Mesendoderm (in vitro differentiated cells): ENCODE data around the gene LMTK2.

ENCODE experiments used
- DNase-seq: peaks from one replicate; pipeline ENCODE4 v3.0.0; 2013
- H2AK5ac ChIP-seq: 2 replicates; pipeline ENCODE4 v1.6.1; 2013; ENCODE audit warnings: low read length, inconsistent platforms
- H2BK120ac ChIP-seq: 2 replicates; pipeline ENCODE4 v1.6.1; 2013; ENCODE audit warnings: low read depth, mild to moderate bottlenecking, low read length, moderate library complexity, mixed read lengths
- H2BK15ac ChIP-seq: replicated peaks from 2 replicates; pipeline ENCODE4 v1.6.1; 2013; ENCODE audit warnings: low read depth, mild to moderate bottlenecking, moderate library complexity
- H2BK5ac ChIP-seq: 2 replicates; pipeline ENCODE4 v1.6.1; 2013; ENCODE audit warnings: low read length, inconsistent platforms
- H3K18ac ChIP-seq: 2 replicates; pipeline ENCODE4 v1.6.1; 2013; ENCODE audit warnings: mild to moderate bottlenecking, low read length, mixed read lengths
- H3K23ac ChIP-seq: one replicate; pipeline ENCODE4 v1.6.1; 2013; ENCODE audit warnings: low read length
- H3K27ac ChIP-seq: 2 replicates; pipeline ENCODE4 v1.5.1; 2013; ENCODE audit warnings: low read depth, mild to moderate bottlenecking, inconsistent platforms, low read length, moderate library complexity
- H3K27me3 ChIP-seq: 2 replicates; pipeline ENCODE4 v1.6.1; 2013; ENCODE audit warnings: low read length, control low read depth, mild to moderate bottlenecking, inconsistent platforms; ENCODE audit not compliant: insufficient read depth, poor library complexity
- H3K36me3 ChIP-seq: 2 replicates; pipeline ENCODE4 v1.6.1; 2013; ENCODE audit warnings: low read length, inconsistent platforms; ENCODE audit not compliant: control insufficient read depth, insufficient read depth
- H3K4ac ChIP-seq: one replicate; pipeline ENCODE4 v1.6.1; 2013; ENCODE audit warnings: low read depth, mild to moderate bottlenecking, low read length, moderate library complexity
- H3K4me1 ChIP-seq: 2 replicates; pipeline ENCODE4 v1.6.1; 2013; ENCODE audit warnings: low read depth, low read length, inconsistent platforms; ENCODE audit not compliant: control insufficient read depth
- H3K4me2 ChIP-seq: 2 replicates; pipeline ENCODE4 v1.6.1; 2013; ENCODE audit warnings: low read length
- H3K4me3 ChIP-seq: 2 replicates; pipeline ENCODE4 v1.5.1; 2013; ENCODE audit warnings: mild to moderate bottlenecking, low read length
- H3K56ac ChIP-seq: one replicate; pipeline ENCODE4 v1.6.1; 2013; ENCODE audit warnings: low read length
- H3K79me1 ChIP-seq: 2 replicates; pipeline ENCODE4 v1.6.1; 2013; ENCODE audit warnings: low read length, inconsistent platforms
- H3K79me2 ChIP-seq: 2 replicates; pipeline ENCODE4 v1.6.1; 2013; ENCODE audit warnings: mild to moderate bottlenecking, low read length; ENCODE audit not compliant: control insufficient read depth, insufficient read depth
- H3K9ac ChIP-seq: 2 replicates; pipeline ENCODE4 v1.6.1; 2013; ENCODE audit warnings: low read length, inconsistent platforms
- H4K5ac ChIP-seq: one replicate; pipeline ENCODE4 v1.6.1; 2013; ENCODE audit warnings: low read length
- H4K8ac ChIP-seq: one replicate; pipeline ENCODE4 v1.6.1; 2013; ENCODE audit warnings: low read depth, mild to moderate bottlenecking, control low read depth, low read length, moderate library complexity
- WGBS: extraction: QIAGEN DNeasy Blood & Tissue Kit; methylation state at CpG from one replicate; pipeline ENCODE4 v1.1.7; 2013; ENCODE audit warnings: low lambda C conversion rate, missing lambda C conversion rate; ENCODE audit not compliant: insufficient coverage; ENCODE audit errors: extremely low coverage; 5-methylcytosine and 5-hydroxymethylcytosine counted together

LMTK2 gene

DNA sequence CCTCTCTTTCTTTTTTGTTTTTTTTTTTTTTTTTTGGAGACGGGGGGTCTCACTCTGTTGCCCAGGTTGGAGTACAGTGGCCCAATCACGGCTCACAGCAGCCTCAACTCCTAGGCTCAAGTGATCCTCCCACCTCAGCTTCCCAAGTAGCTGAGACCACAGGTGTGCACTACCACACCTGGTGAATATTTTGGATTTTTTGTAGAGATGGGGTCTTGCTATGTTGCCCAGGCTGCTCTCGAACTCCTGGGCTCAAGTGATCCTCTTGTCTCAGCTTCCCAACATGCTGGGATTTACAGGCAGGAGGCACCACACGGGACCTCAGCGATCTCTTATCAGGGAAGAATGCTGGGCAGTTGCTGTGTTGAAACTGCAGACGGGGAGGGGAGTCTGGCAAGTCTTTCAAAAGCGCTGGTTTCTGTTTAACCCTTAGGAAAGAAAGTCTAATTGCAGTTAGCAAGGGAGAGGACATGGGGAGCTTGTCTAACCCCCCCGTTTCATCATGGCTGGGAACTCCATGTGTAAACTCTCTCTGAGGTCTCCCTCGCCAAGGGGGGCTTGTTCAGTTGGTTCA, 39.6 kb upstream of the LMTK2 start:
- no CpG with 5 or more reads among the region's 9 CpGs for whole genome bisulfite sequencing
- Histone ChIP-seq H3K4ac (no peak overlapping the region), H3K4me1 (no peaks in the 10 kb centered on the region), H3K27me3 (no peaks in the 10 kb centered on the region), H3K79me2 (no peaks in the 10 kb centered on the region), H2BK5ac (no peak overlapping the region), H3K56ac (no peak overlapping the region), H2BK15ac (no peak overlapping the region), H3K9ac (no peak overlapping the region), H4K5ac (no peak overlapping the region), H3K23ac (no peak overlapping the region), H3K79me1 (no peaks in the 10 kb centered on the region), H3K18ac (no peak overlapping the region), H2AK5ac (no peak overlapping the region), H3K4me2 (no peak overlapping the region), H4K8ac (no peak overlapping the region), H2BK120ac (no peak overlapping the region), H3K36me3 (no peaks in the 10 kb centered on the region), H3K4me3 (no peak overlapping the region), H3K27ac (no peak overlapping the region)
- DNase-seq = peak; percentile 47

DNA sequence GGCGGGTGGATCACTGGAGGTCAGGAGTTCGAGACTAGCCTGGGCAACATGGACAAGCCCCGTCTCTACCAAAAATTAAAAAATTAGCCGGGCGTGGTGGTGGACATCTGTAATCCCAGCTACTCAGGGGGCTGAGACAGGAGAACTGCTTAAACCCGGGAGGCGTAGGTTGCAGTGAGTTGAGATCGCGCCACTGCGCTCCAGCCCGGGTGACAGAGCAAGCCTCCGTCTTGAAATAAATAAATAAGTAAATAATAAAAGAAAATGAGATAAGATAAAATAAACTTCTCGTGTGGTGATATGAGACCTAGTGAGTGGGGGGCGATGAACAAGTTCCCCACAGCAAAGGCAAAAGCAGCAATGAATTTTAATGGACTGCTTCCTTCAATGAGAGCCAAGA, 33.6 kb upstream of the LMTK2 start:
- Histone ChIP-seq H3K36me3 (no peaks in the 10 kb centered on the region), H3K9ac (no peak overlapping the region), H3K27me3 (no peaks in the 10 kb centered on the region), H3K27ac (no peak overlapping the region), H3K4me2 (no peak overlapping the region), H3K4ac (no peak overlapping the region), H3K4me3 (no peak overlapping the region), H3K79me2 (no peaks in the 10 kb centered on the region), H2AK5ac (no peak overlapping the region), H2BK15ac (no peak overlapping the region), H2BK5ac (no peak overlapping the region), H3K56ac (no peak overlapping the region), H3K18ac (no peak overlapping the region), H4K8ac (no peak overlapping the region), H3K79me1 (no peaks in the 10 kb centered on the region), H3K4me1 (no peaks in the 10 kb centered on the region), H3K23ac (no peak overlapping the region), H2BK120ac (no peak overlapping the region), H4K5ac (no peak overlapping the region)
- WGBS = no CpG with 5 or more reads among the region's 14 CpGs
- DNase-seq = no peak

DNA sequence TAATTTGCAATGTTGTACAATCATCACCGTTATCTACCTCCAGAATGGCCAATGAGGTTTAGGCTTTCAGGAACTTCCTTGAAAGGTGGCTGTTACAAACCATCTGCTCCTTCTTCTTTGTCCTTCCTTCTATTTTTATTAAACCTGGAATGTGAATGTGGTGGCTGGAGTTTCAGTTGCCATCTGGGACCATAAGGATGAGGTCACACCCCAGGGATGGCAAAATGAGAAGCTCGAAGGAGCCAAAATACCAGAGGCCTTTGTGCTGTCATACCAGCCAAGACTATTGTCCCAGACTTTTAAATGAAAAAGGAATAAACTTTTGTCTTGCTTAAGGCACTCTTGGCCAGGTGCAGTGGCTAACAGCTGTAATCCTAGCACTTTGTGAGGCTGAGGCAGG, 30.9 kb upstream of the LMTK2 start:
- DNase-seq = no peak
- Histone ChIP-seq H3K36me3 (no peaks in the 10 kb centered on the region), H4K5ac (no peak overlapping the region), H3K4ac (no peak overlapping the region), H4K8ac (no peak overlapping the region), H2BK120ac (no peak overlapping the region), H2AK5ac (no peak overlapping the region), H3K79me2 (no peaks in the 10 kb centered on the region), H3K56ac (no peak overlapping the region), H3K4me1 (peaks cover 4% of the 10 kb centered on the region), H3K4me3 (no peak overlapping the region), H3K23ac (no peak overlapping the region), H3K79me1 (no peaks in the 10 kb centered on the region), H3K18ac (no peak overlapping the region), H2BK5ac (no peak overlapping the region), H2BK15ac (no peak overlapping the region), H3K27ac (no peak overlapping the region), H3K4me2 (no peak overlapping the region), H3K27me3 (no peaks in the 10 kb centered on the region), H3K9ac (no peak overlapping the region)
- no CpG with 5 or more reads among the region's 2 CpGs for WGBS

DNA sequence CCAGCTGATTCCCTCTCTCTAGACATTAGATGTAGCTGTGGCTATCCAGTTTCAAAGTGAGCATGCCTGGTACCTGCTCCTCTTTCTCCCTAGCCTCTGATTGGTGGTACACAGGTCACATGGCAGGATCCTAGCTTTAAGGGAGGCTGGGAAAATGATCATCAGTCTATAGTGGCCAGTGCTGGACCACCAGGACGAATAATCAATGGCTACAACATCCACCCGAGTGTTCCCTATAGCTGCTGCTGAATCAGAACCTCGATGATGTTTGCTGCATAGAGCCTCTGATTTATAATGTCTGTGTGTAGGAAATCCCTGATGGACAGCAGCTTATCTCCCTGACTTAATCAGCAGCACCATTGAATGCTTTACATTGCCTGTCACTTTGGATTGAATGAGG, 28.9 kb upstream of the LMTK2 start:
- no peak overlapping the region for H2AK5ac ChIP-seq
- no peak overlapping the region for H2BK15ac ChIP-seq
- no peak overlapping the region for H3K4me3 ChIP-seq
- H3K79me1 ChIP-seq = no peaks in the 10 kb centered on the region
- no peak overlapping the region for H4K8ac ChIP-seq
- H3K27me3 ChIP-seq = no peaks in the 10 kb centered on the region
- H3K4me2 ChIP-seq = no peak overlapping the region
- H3K18ac ChIP-seq = no peak overlapping the region
- H3K56ac ChIP-seq = no peak overlapping the region
- peaks cover 4% of the 10 kb centered on the region for H3K4me1 ChIP-seq
- no peaks in the 10 kb centered on the region for H3K36me3 ChIP-seq
- H3K4ac ChIP-seq = no peak overlapping the region
- no CpG with 5 or more reads among the region's 3 CpGs for WGBS
- no peak for DNase-seq
- no peak overlapping the region for H3K9ac ChIP-seq
- no peak overlapping the region for H4K5ac ChIP-seq
- no peaks in the 10 kb centered on the region for H3K79me2 ChIP-seq
- H2BK120ac ChIP-seq = no peak overlapping the region
- H3K23ac ChIP-seq = no peak overlapping the region
- H3K27ac ChIP-seq = no peak overlapping the region
- H2BK5ac ChIP-seq = no peak overlapping the region

DNA sequence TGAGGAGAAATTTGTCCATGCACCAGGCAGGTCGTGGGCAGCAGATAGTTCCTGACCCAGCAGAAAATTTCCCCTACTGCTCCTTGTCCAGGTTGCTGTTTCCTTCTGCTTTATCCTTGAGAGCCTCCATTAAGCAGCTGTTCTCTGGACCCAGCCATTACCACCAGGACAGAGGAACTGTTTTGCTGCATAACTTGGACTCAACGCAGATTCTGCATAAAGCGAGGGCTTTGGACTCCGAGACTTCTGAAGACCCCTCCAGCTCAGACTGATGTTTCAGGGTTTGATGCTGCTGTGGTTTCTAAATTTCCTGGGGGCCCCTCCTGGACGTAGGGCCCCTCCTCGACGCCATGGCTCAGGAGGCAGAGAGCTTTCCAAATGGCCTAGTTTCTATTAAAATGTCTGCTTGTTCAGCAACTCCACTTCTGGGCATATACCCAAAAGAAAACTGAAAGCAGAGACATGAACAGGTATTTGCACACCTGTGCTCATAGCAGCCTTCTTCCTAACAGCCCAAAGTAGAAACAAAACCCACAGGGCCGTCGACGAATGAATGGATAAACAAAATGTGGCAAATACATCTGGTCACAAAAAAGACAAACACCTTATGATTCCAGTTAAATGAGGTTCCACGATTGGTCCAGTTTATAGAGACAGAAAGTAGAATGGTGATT, 28.3 kb upstream of the LMTK2 start:
- no CpG with 5 or more reads among the region's 11 CpGs for WGBS
- no peaks in the 10 kb centered on the region for H3K79me1 ChIP-seq
- DNase-seq = no peak

More for the DNA sequence above, 28.3 kb upstream of the LMTK2 start:
- Histone ChIP-seq H3K27me3 (no peaks in the 10 kb centered on the region), H2AK5ac (no peak overlapping the region), H3K9ac (no peak overlapping the region), H3K4me1 (peaks cover 4% of the 10 kb centered on the region), H2BK15ac (no peak overlapping the region), H3K27ac (no peak overlapping the region), H3K56ac (no peak overlapping the region), H2BK120ac (no peak overlapping the region), H4K5ac (no peak overlapping the region), H3K79me2 (no peaks in the 10 kb centered on the region), H3K36me3 (no peaks in the 10 kb centered on the region), H3K4me2 (no peak overlapping the region), H3K4me3 (no peak overlapping the region), H2BK5ac (no peak overlapping the region), H4K8ac (no peak overlapping the region), H3K18ac (no peak overlapping the region), H3K4ac (no peak overlapping the region), H3K23ac (no peak overlapping the region)
